WTC11 (cell line): ENCODE results near the gene SRSF10. TPM values are rescaled to one million over a fixed set of nuclear protein-coding genes. Genes with fewer than 3 reads are reported as not detected.
"Not testable (repeated sequence)": the region's sequence is repeated elsewhere in the genome, so short reads cannot be mapped to it uniquely, and the experiment has no call there.

ENCODE experiments used
- ATAC-seq: fragments of 200-7000 bp; cut with Tn5 transposase; 2 replicates; pipeline ENCODE4 v1.10.0; 2021; ENCODE audit warnings: mild to moderate bottlenecking, moderate library complexity
- CTCF ChIA-PET: fragments of 300-600 bp; sonication (Branson Sonifier 250); formaldehyde crosslinking; loops from one replicate; lab custom pipeline; 2021; ENCODE audit warnings: antibody characterized with exemption; lab: Charles Lee
- POLR2A ChIA-PET: fragments of 350-600 bp; sonication (Branson Sonifier 250); formaldehyde crosslinking; loops from one replicate; lab custom pipeline; 2021; ENCODE audit warnings: antibody characterized with exemption; lab: Charles Lee
- DNase-seq: peaks from one replicate; pipeline ENCODE4 v3.0.0; 2021; ENCODE audit warnings: low spot score
- H3K27ac Mint-ChIP-seq: 2 replicates; pipeline ENCODE4 v1.8.0; 2021; ENCODE audit warnings: mixed read lengths
- H3K27me3 Mint-ChIP-seq: 2 replicates; pipeline ENCODE4 v1.8.0; 2021; ENCODE audit warnings: low read depth, mild to moderate bottlenecking, moderate library complexity, mixed read lengths
- H3K36me3 Mint-ChIP-seq: 2 replicates; pipeline ENCODE4 v1.8.0; 2021; ENCODE audit warnings: mixed read lengths
- H3K4me1 Mint-ChIP-seq: 2 replicates; pipeline ENCODE4 v1.8.0; 2022; ENCODE audit warnings: mixed read lengths
- H3K4me3 Mint-ChIP-seq: 2 replicates; pipeline ENCODE4 v1.8.0; 2021; ENCODE audit warnings: mild to moderate bottlenecking, moderate library complexity, mixed read lengths
- H3K9me3 Mint-ChIP-seq: 2 replicates; pipeline ENCODE4 v1.8.0; 2021; ENCODE audit warnings: mixed read lengths
- ATF6 ChIP-seq: sonication (generic); formaldehyde crosslinking; IDR thresholded peaks from 2 replicates; pipeline ENCODE4 v1.8.1; 2023; ENCODE audit warnings: mild to moderate bottlenecking, missing genetic modification reagents
- CBFB ChIP-seq: sonication (generic); formaldehyde crosslinking; IDR thresholded peaks from 2 replicates; pipeline ENCODE4 v1.8.1; 2022; ENCODE audit warnings: mild to moderate bottlenecking, low read depth, missing genetic modification reagents
- ERG ChIP-seq: fragments of 250-450 bp; sonication (Bioruptor Pico); IDR thresholded peaks from 2 replicates; pipeline ENCODE4 v1.8.0; 2021; ENCODE audit warnings: mild to moderate bottlenecking
- ETV6 ChIP-seq: sonication (generic); formaldehyde crosslinking; IDR thresholded peaks from 2 replicates; pipeline ENCODE4 v1.8.1; 2022; ENCODE audit warnings: mild to moderate bottlenecking, missing genetic modification reagents
- FOXP1 ChIP-seq: sonication (generic); formaldehyde crosslinking; IDR thresholded peaks from 2 replicates; pipeline ENCODE4 v1.8.0; 2022; ENCODE audit warnings: missing genetic modification reagents, mild to moderate bottlenecking, moderate library complexity, borderline replicate concordance
- KAT7 ChIP-seq: sonication (generic); formaldehyde crosslinking; IDR thresholded peaks from 2 replicates; pipeline ENCODE4 v1.8.1; 2023; ENCODE audit warnings: missing genetic modification reagents, mild to moderate bottlenecking, borderline replicate concordance
- MAX ChIP-seq: sonication (generic); formaldehyde crosslinking; IDR thresholded peaks from 2 replicates; pipeline ENCODE4 v1.8.0; 2022; ENCODE audit warnings: mild to moderate bottlenecking, missing genetic modification reagents
- MLX ChIP-seq: sonication (generic); formaldehyde crosslinking; IDR thresholded peaks from 2 replicates; pipeline ENCODE4 v1.8.1; 2023; ENCODE audit warnings: mild to moderate bottlenecking, missing genetic modification reagents, moderate library complexity
- MYBL2 ChIP-seq: sonication (generic); formaldehyde crosslinking; IDR thresholded peaks from 2 replicates; pipeline ENCODE4 v1.8.1; 2023; ENCODE audit warnings: mild to moderate bottlenecking, moderate library complexity, missing genetic modification reagents
- NFE2L1 ChIP-seq: sonication (generic); formaldehyde crosslinking; IDR thresholded peaks from 2 replicates; pipeline ENCODE4 v1.8.1; 2023; ENCODE audit warnings: missing genetic modification reagents
- NFYB ChIP-seq: sonication (generic); formaldehyde crosslinking; conservative IDR thresholded peaks from 2 replicates; pipeline ENCODE4 v1.8.0; 2022; ENCODE audit warnings: low read depth, missing genetic modification reagents
- NR1H2 ChIP-seq: sonication (generic); formaldehyde crosslinking; IDR thresholded peaks from 2 replicates; pipeline ENCODE4 v1.9.0; 2021; ENCODE audit warnings: mild to moderate bottlenecking, moderate library complexity, missing genetic modification reagents
- NR3C1 ChIP-seq: sonication (generic); formaldehyde crosslinking; conservative IDR thresholded peaks from 2 replicates; pipeline ENCODE4 v1.8.1; 2023; ENCODE audit warnings: low read depth, mild to moderate bottlenecking, missing genetic modification reagents
- ZNF219 ChIP-seq: sonication (generic); formaldehyde crosslinking; IDR thresholded peaks from 2 replicates; pipeline ENCODE4 v1.8.0; 2023; ENCODE audit warnings: missing genetic modification reagents, mild to moderate bottlenecking, borderline replicate concordance
- ZNF263 ChIP-seq: sonication (generic); formaldehyde crosslinking; IDR thresholded peaks from 2 replicates; pipeline ENCODE4 v1.8.1; 2022; ENCODE audit warnings: low read depth, mild to moderate bottlenecking, moderate library complexity, missing genetic modification reagents
- total RNA-seq: library from RNA; stranded (reverse); gene quantifications from 3 replicates; pipeline ENCODE4 v1.2.3, GENCODE V29; 2021
- TF ChIP-seq, protein P1 (sequence below): sonication (generic); formaldehyde crosslinking; IDR thresholded peaks from 2 replicates; pipeline ENCODE4 v1.8.0; 2022; ENCODE audit warnings: mild to moderate bottlenecking, missing genetic modification reagents
- TF ChIP-seq, protein P2 (sequence below): sonication (generic); formaldehyde crosslinking; IDR thresholded peaks from 2 replicates; pipeline ENCODE4 v1.8.0; 2022; ENCODE audit warnings: missing genetic modification reagents
- TF ChIP-seq, protein P3 (sequence below): fragments of 250-450 bp; sonication (Bioruptor Pico); IDR thresholded peaks from 2 replicates; pipeline ENCODE4 v1.9.0; 2021; ENCODE audit warnings: moderate library complexity, mild to moderate bottlenecking, inconsistent platforms, borderline replicate concordance

The SRSF10 gene
- total RNA-seq, 1 experiment from 2014 or later = 163 TPM

DNA sequence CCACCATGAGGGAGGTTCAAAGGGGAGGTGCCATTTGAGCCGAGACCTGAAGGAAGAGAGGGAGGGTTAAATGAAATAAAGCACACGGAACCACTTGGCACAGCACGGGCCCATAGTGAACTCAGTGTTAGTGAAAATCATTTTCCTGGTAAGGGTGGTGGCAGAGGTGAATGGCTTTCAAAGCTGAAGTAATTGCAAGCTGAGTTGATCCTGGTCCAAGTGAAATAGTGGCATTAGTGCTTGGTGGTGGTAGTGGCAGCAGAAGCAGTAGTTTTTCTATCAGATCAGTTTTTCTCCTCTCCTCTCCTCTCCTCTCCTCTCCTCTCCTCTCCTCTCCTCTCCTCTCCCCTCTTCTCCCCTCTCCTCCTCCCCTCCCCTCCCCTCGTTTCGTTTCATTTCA is 30.5 kb upstream of the SRSF10 start:
- Mint-ChIP-seq H3K4me3 (no peak overlapping the region), H3K27ac (no peak overlapping the region), H3K27me3 (no peaks in the 10 kb centered on the region), H3K36me3 (no peaks in the 10 kb centered on the region), H3K4me1 (peaks cover 18% of the 10 kb centered on the region), H3K9me3 (no peaks in the 10 kb centered on the region)
- ChIA-PET POLR2A (interaction anchor here (0.6 kb wide), 1 partner anchor 51 kb away, joined by 3 read pairs; the partner anchor contains the start of gene PNRC2), CTCF (interaction anchor here (0.6 to 1.3 kb wide), 2 partner anchors 17 to 185 kb away, joined by 3 read pairs; no protein-coding TSS in a partner anchor)
- DNase-seq (no peak), ATAC-seq (no peak)
- TF ChIP-seq ETV6 (CRISPR knock-in tag) = no peak
- TF ChIP-seq NR3C1 (CRISPR knock-in tag) = no peak

- no peak overlapping the region for H3K4me3 Mint-ChIP-seq
- ChIA-PET CTCF (no interaction called here), POLR2A (no interaction called here)
- no peaks in the 10 kb centered on the region for H3K27me3 Mint-ChIP-seq
- H3K9me3 Mint-ChIP-seq = no peaks in the 10 kb centered on the region
- DNase-seq (no peak), ATAC-seq (peak; percentile 38; the same call in 1 of the 2 replicates)
- no peaks in the 10 kb centered on the region for H3K36me3 Mint-ChIP-seq
- TF ChIP-seq MYBL2 (CRISPR knock-in tag) (no peak), ZNF263 (CRISPR knock-in tag) (no peak), MAX (CRISPR knock-in tag) (no peak), ATF6 (CRISPR knock-in tag) (no peak), CBFB (no peak), NFYB (no peak), NFE2L1 (no peak)
- no peak overlapping the region for H3K27ac Mint-ChIP-seq
- H3K4me1 Mint-ChIP-seq = peaks cover 18% of the 10 kb centered on the region
These were observed 29.3 kb upstream of the SRSF10 start for GRCh38 chr1:24009406-24009805.

- ATAC-seq, H3K27ac Mint-ChIP-seq, DNase-seq, H3K9me3 Mint-ChIP-seq, H3K27me3 Mint-ChIP-seq, H3K4me3 Mint-ChIP-seq, POLR2A ChIA-PET, CTCF ChIA-PET, H3K36me3 Mint-ChIP-seq: not testable (repeated sequence)
- H3K4me1 Mint-ChIP-seq = peaks cover 26% of the 10 kb centered on the region
These were observed 28.6 kb upstream of the SRSF10 start for GRCh38 chr1:24008574-24009184.

DNA sequence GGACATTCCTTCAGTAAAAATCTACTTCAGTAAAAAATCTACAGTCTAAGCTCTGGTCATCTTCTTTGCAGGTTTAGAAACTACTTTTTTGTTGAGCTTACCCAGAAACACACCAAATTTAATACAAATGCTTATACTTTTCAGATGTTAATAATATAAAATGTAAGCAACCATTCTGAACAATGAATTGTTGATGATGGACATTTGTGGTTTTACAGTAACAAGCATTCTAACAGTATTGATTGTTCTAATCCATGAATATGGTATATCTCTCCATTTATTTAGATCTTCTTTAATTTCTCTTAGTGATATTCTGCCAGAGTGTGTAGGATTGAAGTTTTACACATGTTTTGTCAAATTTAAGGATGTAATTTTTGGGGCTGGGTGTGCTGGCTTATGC is 27.0 kb upstream of the SRSF10 start:
- CTCF ChIA-PET = interaction anchor here (0.6 kb wide), 1 partner anchor 215 kb away, joined by 3 read pairs; no protein-coding TSS in a partner anchor
- no peak for ATAC-seq
- Mint-ChIP-seq H3K4me3 (no peak overlapping the region), H3K27me3 (no peaks in the 10 kb centered on the region), H3K4me1 (peaks cover 39% of the 10 kb centered on the region), H3K9me3 (no peaks in the 10 kb centered on the region), H3K36me3 (no peaks in the 10 kb centered on the region), H3K27ac (no peak overlapping the region)
- POLR2A ChIA-PET = no interaction called here
- no peak for DNase-seq
- no peak for TF ChIP-seq ZNF219 (CRISPR knock-in tag)
- no peak for TF ChIP-seq NR1H2 (CRISPR knock-in tag)
- no peak for TF ChIP-seq MLX (CRISPR knock-in tag)
- no peak for TF ChIP-seq FOXP1 (CRISPR knock-in tag)
- TF ChIP-seq, protein P1, sequence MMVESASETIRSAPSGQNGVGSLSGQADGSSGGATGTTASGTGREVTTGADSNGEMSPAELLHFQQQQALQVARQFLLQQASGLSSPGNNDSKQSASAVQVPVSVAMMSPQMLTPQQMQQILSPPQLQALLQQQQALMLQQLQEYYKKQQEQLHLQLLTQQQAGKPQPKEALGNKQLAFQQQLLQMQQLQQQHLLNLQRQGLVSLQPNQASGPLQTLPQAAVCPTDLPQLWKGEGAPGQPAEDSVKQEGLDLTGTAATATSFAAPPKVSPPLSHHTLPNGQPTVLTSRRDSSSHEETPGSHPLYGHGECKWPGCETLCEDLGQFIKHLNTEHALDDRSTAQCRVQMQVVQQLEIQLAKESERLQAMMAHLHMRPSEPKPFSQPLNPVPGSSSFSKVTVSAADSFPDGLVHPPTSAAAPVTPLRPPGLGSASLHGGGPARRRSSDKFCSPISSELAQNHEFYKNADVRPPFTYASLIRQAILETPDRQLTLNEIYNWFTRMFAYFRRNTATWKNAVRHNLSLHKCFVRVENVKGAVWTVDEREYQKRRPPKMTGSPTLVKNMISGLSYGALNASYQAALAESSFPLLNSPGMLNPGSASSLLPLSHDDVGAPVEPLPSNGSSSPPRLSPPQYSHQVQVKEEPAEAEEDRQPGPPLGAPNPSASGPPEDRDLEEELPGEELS (CRISPR knock-in tag) = no peak
- TF ChIP-seq, protein P2, sequence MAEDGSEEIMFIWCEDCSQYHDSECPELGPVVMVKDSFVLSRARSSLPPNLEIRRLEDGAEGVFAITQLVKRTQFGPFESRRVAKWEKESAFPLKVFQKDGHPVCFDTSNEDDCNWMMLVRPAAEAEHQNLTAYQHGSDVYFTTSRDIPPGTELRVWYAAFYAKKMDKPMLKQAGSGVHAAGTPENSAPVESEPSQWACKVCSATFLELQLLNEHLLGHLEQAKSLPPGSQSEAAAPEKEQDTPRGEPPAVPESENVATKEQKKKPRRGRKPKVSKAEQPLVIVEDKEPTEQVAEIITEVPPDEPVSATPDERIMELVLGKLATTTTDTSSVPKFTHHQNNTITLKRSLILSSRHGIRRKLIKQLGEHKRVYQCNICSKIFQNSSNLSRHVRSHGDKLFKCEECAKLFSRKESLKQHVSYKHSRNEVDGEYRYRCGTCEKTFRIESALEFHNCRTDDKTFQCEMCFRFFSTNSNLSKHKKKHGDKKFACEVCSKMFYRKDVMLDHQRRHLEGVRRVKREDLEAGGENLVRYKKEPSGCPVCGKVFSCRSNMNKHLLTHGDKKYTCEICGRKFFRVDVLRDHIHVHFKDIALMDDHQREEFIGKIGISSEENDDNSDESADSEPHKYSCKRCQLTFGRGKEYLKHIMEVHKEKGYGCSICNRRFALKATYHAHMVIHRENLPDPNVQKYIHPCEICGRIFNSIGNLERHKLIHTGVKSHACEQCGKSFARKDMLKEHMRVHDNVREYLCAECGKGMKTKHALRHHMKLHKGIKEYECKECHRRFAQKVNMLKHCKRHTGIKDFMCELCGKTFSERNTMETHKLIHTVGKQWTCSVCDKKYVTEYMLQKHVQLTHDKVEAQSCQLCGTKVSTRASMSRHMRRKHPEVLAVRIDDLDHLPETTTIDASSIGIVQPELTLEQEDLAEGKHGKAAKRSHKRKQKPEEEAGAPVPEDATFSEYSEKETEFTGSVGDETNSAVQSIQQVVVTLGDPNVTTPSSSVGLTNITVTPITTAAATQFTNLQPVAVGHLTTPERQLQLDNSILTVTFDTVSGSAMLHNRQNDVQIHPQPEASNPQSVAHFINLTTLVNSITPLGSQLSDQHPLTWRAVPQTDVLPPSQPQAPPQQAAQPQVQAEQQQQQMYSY (CRISPR knock-in tag) = no peak
- TF ChIP-seq ERG (CRISPR knock-in tag) = no peak
- no peak for TF ChIP-seq NFE2L1
- TF ChIP-seq, protein P3, sequence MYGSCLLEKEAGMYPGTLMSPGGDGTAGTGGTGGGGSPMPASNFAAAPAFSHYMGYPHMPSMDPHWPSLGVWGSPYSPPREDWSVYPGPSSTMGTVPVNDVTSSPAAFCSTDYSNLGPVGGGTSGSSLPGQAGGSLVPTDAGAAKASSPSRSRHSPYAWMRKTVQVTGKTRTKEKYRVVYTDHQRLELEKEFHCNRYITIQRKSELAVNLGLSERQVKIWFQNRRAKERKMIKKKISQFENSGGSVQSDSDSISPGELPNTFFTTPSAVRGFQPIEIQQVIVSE = no peak
- no peak for TF ChIP-seq KAT7 (CRISPR knock-in tag)
